GM19043 (cell line): ENCODE data around the gene ESRRB.
"Not testable (repeated sequence)": the region's sequence is repeated elsewhere in the genome, so short reads cannot be mapped to it uniquely, and the experiment has no call there.

Experiments
- ATAC-seq: cut with Tn5 transposase; IDR thresholded peaks from one replicate; pipeline ENCODE4 v1.9.1; 2021; ENCODE audit warnings: low read depth; ENCODE audit not compliant: unreplicated experiment

Gene ESRRB

DNA sequence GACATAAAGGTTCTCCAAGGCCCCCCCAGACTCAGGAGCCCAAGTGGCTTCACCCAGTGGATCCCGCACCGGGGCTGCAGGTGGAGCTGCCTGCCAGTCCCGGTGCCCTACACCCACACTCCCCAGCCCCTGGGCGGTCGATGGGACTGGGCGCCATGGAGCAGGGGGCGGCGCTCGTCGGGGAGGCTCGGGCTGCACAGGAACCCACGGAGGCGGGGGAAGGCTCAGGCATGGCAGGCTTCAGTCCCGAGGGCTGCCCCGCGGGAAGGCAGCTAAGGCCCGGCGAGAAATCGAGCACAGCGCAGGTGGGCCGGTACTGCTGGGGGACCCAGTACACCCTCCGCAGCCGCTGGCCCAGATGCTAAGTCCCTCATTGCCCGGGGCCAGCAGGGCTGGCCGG is 160.7 kb downstream of the ESRRB start:
- not testable (repeated sequence) for ATAC-seq

DNA sequence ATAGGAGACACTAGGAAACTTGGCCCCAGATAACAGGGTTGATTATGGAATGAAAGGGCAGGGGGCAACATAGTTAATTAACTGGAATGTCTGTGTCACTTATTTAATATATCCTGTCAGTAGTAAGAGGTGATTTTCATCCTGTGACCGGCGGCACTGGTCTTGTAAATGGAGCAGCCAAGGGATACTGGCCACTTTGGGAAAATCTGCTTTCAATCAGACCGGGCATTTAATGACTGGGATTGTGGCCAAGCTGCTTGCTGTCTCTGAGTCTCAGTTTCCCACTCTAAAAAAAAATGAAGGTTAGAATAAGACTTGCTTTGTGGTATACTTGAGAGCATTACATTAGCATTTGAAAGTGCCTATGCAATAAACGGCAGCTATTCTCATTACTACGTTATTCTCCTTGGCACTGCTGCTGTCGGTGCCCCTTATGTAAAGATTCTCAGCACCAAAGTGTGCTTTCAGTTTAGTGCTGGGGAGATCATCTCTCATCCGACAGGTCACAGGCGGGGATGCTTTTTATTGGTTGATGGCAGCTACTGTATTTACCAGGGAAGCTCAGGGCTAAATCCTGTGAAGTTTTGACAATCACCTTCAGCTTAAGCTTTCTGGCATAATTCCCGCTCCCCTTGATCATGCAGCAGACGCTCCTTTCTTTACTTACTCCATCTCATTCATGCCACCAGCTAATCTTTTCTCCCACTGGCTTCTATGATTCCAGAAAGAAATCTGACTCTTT is 162.1 kb downstream of the ESRRB start:
- ATAC-seq, result no peak

GRCh38 chr14:76538648-76539008 is 162.7 kb downstream of the ESRRB start:
- no peak for ATAC-seq

- no peak for ATAC-seq
These were observed 163.2 kb downstream of the ESRRB start for GRCh38 chr14:76539130-76539529.

- no peak for ATAC-seq
These were observed 165.8 kb downstream of the ESRRB start for GRCh38 chr14:76541594-76542219.

- ATAC-seq, result no peak
These were observed 170.7 kb downstream of the ESRRB start for GRCh38 chr14:76546426-76547221.

GRCh38 chr14:76547831-76548230 is 171.9 kb downstream of the ESRRB start:
- ATAC-seq, result no peak

DNA sequence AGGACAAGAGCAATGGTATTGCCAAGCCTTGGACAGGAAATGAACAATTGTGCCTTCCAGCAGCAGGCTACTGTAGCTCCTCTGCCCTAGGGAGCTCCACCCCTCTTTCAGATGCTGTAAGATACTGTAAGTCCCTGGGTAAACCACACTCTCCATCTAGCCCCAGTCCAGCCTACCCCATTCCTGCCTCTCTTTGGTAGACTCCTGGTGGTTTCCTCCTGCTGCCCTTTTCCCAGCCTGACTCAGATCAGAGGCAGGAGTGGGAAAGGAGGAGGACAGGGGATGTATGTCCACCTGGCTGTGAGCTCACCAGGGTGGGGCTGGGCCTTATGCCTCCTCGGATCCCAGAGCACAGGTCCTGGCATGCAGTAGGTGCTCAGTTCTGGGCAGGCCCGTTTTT is 174.6 kb downstream of the ESRRB start:
- ATAC-seq, result no peak

GRCh38 chr14:76551116-76551515 is 175.2 kb downstream of the ESRRB start:
- ATAC-seq, result no peak
